CD4-positive, CD25-positive, alpha-beta regulatory T cell (primary cell): ENCODE data around the gene FHL2. TPM values are rescaled to one million over a fixed set of nuclear protein-coding genes. Genes with fewer than 3 reads are reported as not detected.

Experiments
- ATAC-seq, 2 donors: fragments of 150-1000 bp; cut with Tn5 transposase; one replicate each; pipeline ENCODE4 v1.10.0; 2021; ENCODE audit warnings: low read depth in 2 of 2, moderate number of reproducible peaks in 2 of 2, moderate library complexity in 1 of 2
- DNase-seq, 3 donors: peaks; one replicate each; pipeline versions ENCODE4 v3.0.0 to v3.0.0-alpha.2; 2012 to 2022; ENCODE audit warnings: mixed read lengths in 1 of 3
- H3K27ac ChIP-seq: one replicate; pipeline ENCODE4 v1.7.0; 2013; ENCODE audit warnings: mild to moderate bottlenecking, low read length; ENCODE audit not compliant: insufficient read depth, poor library complexity, severe bottlenecking
- H3K27me3 ChIP-seq: one replicate; pipeline ENCODE4 v1.7.0; 2013; ENCODE audit warnings: low read length; ENCODE audit not compliant: control insufficient read depth, insufficient read depth
- H3K36me3 ChIP-seq: one replicate; pipeline ENCODE4 v1.7.0; 2013; ENCODE audit warnings: mild to moderate bottlenecking, low read length, moderate library complexity; ENCODE audit not compliant: control insufficient read depth, insufficient read depth
- H3K4me1 ChIP-seq: 2 replicates; pipeline ENCODE4 v1.7.0; 2013; ENCODE audit warnings: mild to moderate bottlenecking, low read length; ENCODE audit not compliant: insufficient read depth, control insufficient read depth, poor library complexity, severe bottlenecking
- H3K4me3 ChIP-seq: one replicate; pipeline ENCODE4 v1.7.0; 2013; ENCODE audit warnings: low read depth, mild to moderate bottlenecking, low read length, moderate library complexity
- H3K9me3 ChIP-seq, 2 experiments: 1 replicate in 1 of 2; 2 replicates in 1 of 2; pipeline ENCODE4 v1.7.0; 2013; ENCODE audit warnings: low read length in 2 of 2, mild to moderate bottlenecking in 1 of 2, moderate library complexity in 1 of 2; ENCODE audit not compliant: control insufficient read depth in 2 of 2
- H3K27ac Mint-ChIP-seq, 3 donors: one replicate each; pipeline ENCODE4 v1.8.0; 2020 to 2022; ENCODE audit warnings: mild to moderate bottlenecking in 3 of 3, mixed read lengths in 3 of 3, moderate library complexity in 2 of 3
- H3K27me3 Mint-ChIP-seq: one replicate; pipeline ENCODE4 v1.8.0; 2022; ENCODE audit warnings: mild to moderate bottlenecking, mixed read lengths
- H3K36me3 Mint-ChIP-seq: one replicate; pipeline ENCODE4 v1.8.0; 2020; ENCODE audit warnings: mixed read lengths
- H3K4me1 Mint-ChIP-seq, 4 donors: one replicate each; pipeline ENCODE4 v1.8.0; 2020 to 2022; ENCODE audit warnings: mixed read lengths in 4 of 4, mild to moderate bottlenecking in 1 of 4
- H3K4me3 Mint-ChIP-seq, 4 donors: one replicate each; pipeline ENCODE4 v1.8.0; 2020 to 2022; ENCODE audit warnings: mild to moderate bottlenecking in 4 of 4, mixed read lengths in 4 of 4, moderate library complexity in 3 of 4
- H3K9me3 Mint-ChIP-seq, 7 donors: one replicate each; pipeline ENCODE4 v1.8.0; 2020 to 2022; ENCODE audit warnings: mixed read lengths in 7 of 7, mild to moderate bottlenecking in 3 of 7, moderate library complexity in 2 of 7
- polyA plus RNA-seq, 4 donors: library from polyadenylated mRNA; unstranded; fragments of 300-500 nt; fragmentation: Illumina TruSeq; gene quantifications; one replicate each; pipeline ENCODE4 v1.2.3, GENCODE V29; 2021
- total RNA-seq: library from RNA; stranded (reverse); gene quantifications from one replicate; pipeline ENCODE4 v1.2.3, GENCODE V29; 2022

FHL2 gene
- total RNA-seq (0.57 TPM), polyA plus RNA-seq (1 to 10 TPM in 3 of 4 donors, under 1 TPM in 1; 0.76 to 2.0 (median 1.2) TPM)

- DNase-seq (peak; percentile 50 to 71 (median 59)), ATAC-seq (peak; percentile 93)
- Mint-ChIP-seq H3K4me1 (peaks cover 0 to 8% (median 4%) of the 10 kb centered on the region in 4 donors), H3K36me3 (no peaks in the 10 kb centered on the region), H3K4me3 (peak within 1 kb of the TSS; percentile 27 to 88 (median 81)), H3K27ac (no peak within 1 kb of the TSS), H3K27me3 (peaks cover 69% of the 10 kb centered on the region), H3K9me3 (no peaks in the 10 kb centered on the region)
- no peaks in the 10 kb centered on the region for H3K36me3 ChIP-seq
- no peak within 1 kb of the TSS for H3K4me3 ChIP-seq
- no peaks in the 10 kb centered on the region for H3K9me3 ChIP-seq
- no peak within 1 kb of the TSS for H3K27ac ChIP-seq
- H3K27me3 ChIP-seq = peaks cover 27% of the 10 kb centered on the region
- H3K4me1 ChIP-seq = peaks cover 13% of the 10 kb centered on the region
These were observed at the start of gene FHL2 for GRCh38 chr2:105398336-105399206. TSS of gene FHL2 (minus strand) at chr2:105399051. CDS start at chr2:105386516, 12,535 bp downstream.

GRCh38 chr2:105447476-105447875 lies 48.6 kb upstream of the FHL2 start:
- Mint-ChIP-seq H3K4me1 (no peaks in the 10 kb centered on the region), H3K9me3 (no peaks in the 10 kb centered on the region), H3K36me3 (no peaks in the 10 kb centered on the region), H3K27ac (no peak overlapping the region), H3K4me3 (no peak overlapping the region), H3K27me3 (peaks cover 13% of the 10 kb centered on the region)
- H3K27ac ChIP-seq = no peak overlapping the region
- DNase-seq (no peak), ATAC-seq (no peak)
- peaks cover 3% of the 10 kb centered on the region for H3K27me3 ChIP-seq
- no peaks in the 10 kb centered on the region for H3K36me3 ChIP-seq
- no peak overlapping the region for H3K4me3 ChIP-seq
- no peaks in the 10 kb centered on the region for H3K4me1 ChIP-seq
- no peaks in the 10 kb centered on the region for H3K9me3 ChIP-seq

GRCh38 chr2:105446501-105446900 lies 47.6 kb upstream of the FHL2 start:
- Histone ChIP-seq H3K36me3 (no peaks in the 10 kb centered on the region), H3K9me3 (no peaks in the 10 kb centered on the region), H3K4me3 (no peak overlapping the region), H3K27ac (no peak overlapping the region), H3K27me3 (no peaks in the 10 kb centered on the region), H3K4me1 (no peaks in the 10 kb centered on the region)
- Mint-ChIP-seq H3K36me3 (no peaks in the 10 kb centered on the region), H3K9me3 (no peaks in the 10 kb centered on the region), H3K4me1 (no peaks in the 10 kb centered on the region), H3K27ac (no peak overlapping the region), H3K27me3 (peaks cover 9% of the 10 kb centered on the region), H3K4me3 (no peak overlapping the region)
- no peak for ATAC-seq
- no peak for DNase-seq

GRCh38 chr2:105445976-105446375 lies 47.1 kb upstream of the FHL2 start:
- H3K36me3 Mint-ChIP-seq = no peaks in the 10 kb centered on the region
- Histone ChIP-seq H3K27me3 (no peaks in the 10 kb centered on the region), H3K27ac (no peak overlapping the region), H3K4me1 (no peaks in the 10 kb centered on the region), H3K4me3 (no peak overlapping the region), H3K36me3 (no peaks in the 10 kb centered on the region), H3K9me3 (no peaks in the 10 kb centered on the region)
- H3K9me3 Mint-ChIP-seq = no peaks in the 10 kb centered on the region
- ATAC-seq (no peak), DNase-seq (no peak)
- H3K27me3 Mint-ChIP-seq = peaks cover 10% of the 10 kb centered on the region
- no peak overlapping the region for H3K4me3 Mint-ChIP-seq
- H3K4me1 Mint-ChIP-seq = no peaks in the 10 kb centered on the region
- H3K27ac Mint-ChIP-seq = no peak overlapping the region

GRCh38 chr2:105445498-105445897 lies 46.6 kb upstream of the FHL2 start:
- no peaks in the 10 kb centered on the region for H3K9me3 ChIP-seq
- H3K36me3 ChIP-seq = no peaks in the 10 kb centered on the region
- H3K4me1 ChIP-seq = no peaks in the 10 kb centered on the region
- H3K4me1 Mint-ChIP-seq = no peaks in the 10 kb centered on the region
- H3K27ac ChIP-seq = no peak overlapping the region
- no peak overlapping the region for H3K27ac Mint-ChIP-seq
- H3K36me3 Mint-ChIP-seq = no peaks in the 10 kb centered on the region
- H3K4me3 ChIP-seq = no peak overlapping the region
- ATAC-seq (no peak), DNase-seq (no peak)
- H3K27me3 ChIP-seq = no peaks in the 10 kb centered on the region
- peaks cover 10% of the 10 kb centered on the region for H3K27me3 Mint-ChIP-seq
- no peak overlapping the region for H3K4me3 Mint-ChIP-seq
- H3K9me3 Mint-ChIP-seq = no peaks in the 10 kb centered on the region

- DNase-seq (no peak), ATAC-seq (no peak)
- no peaks in the 10 kb centered on the region for H3K9me3 ChIP-seq
- no peak overlapping the region for H3K4me3 Mint-ChIP-seq
- H3K27ac ChIP-seq = no peak overlapping the region
- H3K27ac Mint-ChIP-seq = no peak overlapping the region
- H3K27me3 ChIP-seq = no peaks in the 10 kb centered on the region
- no peaks in the 10 kb centered on the region for H3K9me3 Mint-ChIP-seq
- no peaks in the 10 kb centered on the region for H3K4me1 Mint-ChIP-seq
- H3K4me3 ChIP-seq = no peak overlapping the region
- no peaks in the 10 kb centered on the region for H3K4me1 ChIP-seq
- no peaks in the 10 kb centered on the region for H3K36me3 ChIP-seq
- H3K36me3 Mint-ChIP-seq = no peaks in the 10 kb centered on the region
- H3K27me3 Mint-ChIP-seq = peaks cover 17% of the 10 kb centered on the region
These were observed 45.1 kb upstream of the FHL2 start for GRCh38 chr2:105443617-105444598.

- Mint-ChIP-seq H3K4me3 (no peak overlapping the region), H3K4me1 (no peaks in the 10 kb centered on the region), H3K27me3 (peaks cover 28% of the 10 kb centered on the region), H3K9me3 (no peaks in the 10 kb centered on the region), H3K27ac (no peak overlapping the region), H3K36me3 (no peaks in the 10 kb centered on the region)
- Histone ChIP-seq H3K36me3 (no peaks in the 10 kb centered on the region), H3K9me3 (no peaks in the 10 kb centered on the region), H3K4me1 (no peaks in the 10 kb centered on the region), H3K4me3 (no peak overlapping the region), H3K27me3 (no peaks in the 10 kb centered on the region), H3K27ac (no peak overlapping the region)
- DNase-seq (no peak), ATAC-seq (no peak)
These were observed 43.9 kb upstream of the FHL2 start for GRCh38 chr2:105442721-105443120.
